ENCODE results near the gene NFXL1.
A peak's percentile ranks its signal among the peaks of the same experiment; 100 is the strongest.

The NFXL1 gene

GRCh38 chr4:47930971-47931804 is 16.8 kb upstream of the NFXL1 start:
- TF ChIP-seq TAF1 (IDR thresholded peaks at IDR 0.05; ENCODE audit: borderline replicate concordance, insufficient read depth, low read length) = no peak

- TF ChIP-seq POLR2AphosphoS5 (IDR thresholded peaks at IDR 0.05; ENCODE audit: low read depth, low read length) (no peak), TAF1 (IDR thresholded peaks at IDR 0.05; ENCODE audit: borderline replicate concordance, insufficient read depth, low read length) (no peak), SIN3A (IDR thresholded peaks at IDR 0.05; ENCODE audit: borderline replicate concordance, insufficient read depth, low read length) (no peak), FOXP2 (optimal IDR thresholded peaks at IDR 0.05; ENCODE audit: borderline replicate concordance, extremely low read depth, extremely low read length, insufficient read depth) (no peak), REST (IDR thresholded peaks at IDR 0.05; ENCODE audit: insufficient read depth in 1 of 2, low read depth in 2 of 2, low read length in 2 of 2) (no peak)
These were observed 15.4 kb upstream of the NFXL1 start for GRCh38 chr4:47929682-47930201.

- no peak for TF ChIP-seq POLR2AphosphoS5 (IDR thresholded peaks at IDR 0.05; ENCODE audit: low read depth, low read length)
- TF ChIP-seq TAF1 (IDR thresholded peaks at IDR 0.05; ENCODE audit: borderline replicate concordance, insufficient read depth, low read length) = no peak
- no peak for TF ChIP-seq FOXP2 (optimal IDR thresholded peaks at IDR 0.05; ENCODE audit: borderline replicate concordance, extremely low read depth, extremely low read length, insufficient read depth)
- TF ChIP-seq REST (IDR thresholded peaks at IDR 0.05; ENCODE audit: insufficient read depth in 1 of 2, low read depth in 2 of 2, low read length in 2 of 2) = peak in 1 of 2 experiments; percentile 86; a peak in 2 of 4 replicates
- no peak for TF ChIP-seq SIN3A (IDR thresholded peaks at IDR 0.05; ENCODE audit: borderline replicate concordance, insufficient read depth, low read length)
These were observed 12.4 kb upstream of the NFXL1 start for GRCh38 chr4:47926667-47927258.

DNA sequence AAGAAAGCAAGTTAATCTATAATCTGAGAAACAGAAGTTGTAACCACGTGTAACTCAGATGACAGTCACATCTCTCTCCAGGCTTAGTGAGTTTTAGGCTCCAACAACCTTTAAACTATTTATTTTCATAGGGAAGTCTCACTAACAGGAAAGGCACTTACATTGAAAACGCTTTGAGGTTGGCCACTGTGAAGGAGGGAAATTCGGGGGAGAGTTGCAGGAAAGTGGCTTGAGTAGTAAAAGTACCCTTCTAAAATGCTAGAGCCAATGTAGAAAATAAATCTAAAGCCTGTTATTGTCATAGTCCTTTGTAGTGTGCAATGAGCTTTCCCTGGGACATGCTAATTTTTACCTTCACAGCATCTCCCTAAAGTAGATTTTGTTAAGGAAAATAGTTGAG is 995 bp upstream of the NFXL1 start:
- no peak for TF ChIP-seq TAF1 (IDR thresholded peaks at IDR 0.05; ENCODE audit: borderline replicate concordance, insufficient read depth, low read length)

DNA sequence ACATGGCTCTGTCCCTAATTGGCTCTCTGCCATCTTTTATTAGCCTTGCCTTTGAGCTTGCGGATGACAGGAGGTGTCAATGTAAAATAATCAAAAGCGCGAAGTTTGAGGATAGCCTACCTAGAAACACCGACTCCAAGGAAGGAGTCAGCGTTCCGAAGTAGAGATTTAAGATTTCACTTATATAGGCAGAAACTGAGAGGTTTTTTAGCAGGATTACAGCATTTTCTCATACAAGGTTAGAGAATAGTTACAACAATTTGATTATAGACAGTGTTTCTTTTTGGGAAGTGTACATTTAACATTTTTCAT is 499 bp upstream of the NFXL1 start:
- TF ChIP-seq FOXP2 (optimal IDR thresholded peaks at IDR 0.05; ENCODE audit: borderline replicate concordance, extremely low read depth, extremely low read length, insufficient read depth) (no peak), POLR2AphosphoS5 (IDR thresholded peaks at IDR 0.05; ENCODE audit: low read depth, low read length) (no peak), TAF1 (IDR thresholded peaks at IDR 0.05; ENCODE audit: borderline replicate concordance, insufficient read depth, low read length) (no peak), SIN3A (IDR thresholded peaks at IDR 0.05; ENCODE audit: borderline replicate concordance, insufficient read depth, low read length) (0 out of 2 replicates have a peak, but pooled peaks have one; percentile 57)

DNA sequence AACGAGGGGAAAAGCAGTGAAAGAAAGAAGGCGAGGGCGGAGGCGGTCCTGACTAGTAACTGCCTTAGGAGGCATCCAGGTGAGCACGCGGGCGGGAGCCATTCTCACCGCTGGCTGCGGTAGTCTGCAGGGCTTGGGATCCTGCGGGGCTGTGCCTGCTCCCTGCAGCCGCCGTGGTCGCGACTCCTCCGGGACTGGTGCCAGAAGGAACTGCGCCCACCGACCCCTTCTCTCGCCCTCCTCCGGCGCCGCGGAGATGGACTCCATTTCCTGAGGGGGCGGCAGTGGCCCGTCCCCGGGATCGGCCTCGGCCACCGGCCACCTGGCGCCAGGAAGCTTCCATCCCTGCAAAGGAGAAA is 543 bp downstream of the NFXL1 start:
- no peak for TF ChIP-seq POLR2AphosphoS5 (IDR thresholded peaks at IDR 0.05; ENCODE audit: low read depth, low read length)
- no peak for TF ChIP-seq FOXP2 (optimal IDR thresholded peaks at IDR 0.05; ENCODE audit: borderline replicate concordance, extremely low read depth, extremely low read length, insufficient read depth)
- TF ChIP-seq SIN3A (IDR thresholded peaks at IDR 0.05; ENCODE audit: borderline replicate concordance, insufficient read depth, low read length) = no peak
- no peak for TF ChIP-seq TAF1 (IDR thresholded peaks at IDR 0.05; ENCODE audit: borderline replicate concordance, insufficient read depth, low read length)
- no peak for TF ChIP-seq REST (IDR thresholded peaks at IDR 0.05; ENCODE audit: insufficient read depth in 1 of 2, low read depth in 2 of 2, low read length in 2 of 2)

Measured in PFSK-1 (cell line).